HL-60 (cell line): ENCODE data around the gene ZEB1.
"Not testable (repeated sequence)": the region's sequence is repeated elsewhere in the genome, so short reads cannot be mapped to it uniquely, and the experiment has no call there.

ENCODE experiments used
- GABPA ChIP-seq: IDR thresholded peaks from 2 replicates; pipeline ENCODE4 v1.6.1; 2012; ENCODE audit warnings: low read depth
- POLR2AphosphoS5 ChIP-seq: IDR thresholded peaks from 2 replicates; pipeline ENCODE4 v1.6.1; 2012; ENCODE audit warnings: low read depth
- SPI1 ChIP-seq: IDR thresholded peaks from 2 replicates; pipeline ENCODE4 v1.6.1; 2012; ENCODE audit warnings: low read depth, mild to moderate bottlenecking, borderline replicate concordance
- TF ChIP-seq, protein P1 (sequence below): IDR thresholded peaks from 2 replicates; pipeline ENCODE4 v1.6.1; 2012; ENCODE audit warnings: low read depth; ENCODE audit not compliant: insufficient replicate concordance
- TF ChIP-seq, protein P2 (sequence below): IDR thresholded peaks from one replicate; pipeline ENCODE4 v1.5.1; 2011; ENCODE audit warnings: low read length, control low read depth, inconsistent platforms; ENCODE audit not compliant: insufficient read depth

DNA sequence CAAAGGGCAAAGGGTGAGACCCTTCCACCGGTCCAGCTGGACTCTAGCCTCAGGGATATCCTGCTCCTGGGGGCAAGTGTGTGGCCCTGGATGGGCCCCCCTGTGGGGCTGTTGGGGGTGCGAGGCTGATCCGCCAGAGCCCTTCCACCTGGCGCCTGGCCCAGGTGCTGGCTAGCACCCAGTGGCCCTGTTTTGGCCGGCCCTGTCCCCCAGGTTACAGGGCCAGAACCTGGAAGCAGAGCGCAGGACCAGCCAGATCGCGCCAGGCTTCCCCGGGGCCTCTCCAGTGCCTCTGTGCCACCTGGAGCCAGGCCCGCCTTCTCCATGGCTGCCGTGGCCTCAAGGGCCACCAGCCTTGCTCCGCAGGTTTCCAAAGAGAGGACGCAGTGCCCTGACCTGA, 45.2 kb downstream of the ZEB1 start:
- TF ChIP-seq, protein P1, sequence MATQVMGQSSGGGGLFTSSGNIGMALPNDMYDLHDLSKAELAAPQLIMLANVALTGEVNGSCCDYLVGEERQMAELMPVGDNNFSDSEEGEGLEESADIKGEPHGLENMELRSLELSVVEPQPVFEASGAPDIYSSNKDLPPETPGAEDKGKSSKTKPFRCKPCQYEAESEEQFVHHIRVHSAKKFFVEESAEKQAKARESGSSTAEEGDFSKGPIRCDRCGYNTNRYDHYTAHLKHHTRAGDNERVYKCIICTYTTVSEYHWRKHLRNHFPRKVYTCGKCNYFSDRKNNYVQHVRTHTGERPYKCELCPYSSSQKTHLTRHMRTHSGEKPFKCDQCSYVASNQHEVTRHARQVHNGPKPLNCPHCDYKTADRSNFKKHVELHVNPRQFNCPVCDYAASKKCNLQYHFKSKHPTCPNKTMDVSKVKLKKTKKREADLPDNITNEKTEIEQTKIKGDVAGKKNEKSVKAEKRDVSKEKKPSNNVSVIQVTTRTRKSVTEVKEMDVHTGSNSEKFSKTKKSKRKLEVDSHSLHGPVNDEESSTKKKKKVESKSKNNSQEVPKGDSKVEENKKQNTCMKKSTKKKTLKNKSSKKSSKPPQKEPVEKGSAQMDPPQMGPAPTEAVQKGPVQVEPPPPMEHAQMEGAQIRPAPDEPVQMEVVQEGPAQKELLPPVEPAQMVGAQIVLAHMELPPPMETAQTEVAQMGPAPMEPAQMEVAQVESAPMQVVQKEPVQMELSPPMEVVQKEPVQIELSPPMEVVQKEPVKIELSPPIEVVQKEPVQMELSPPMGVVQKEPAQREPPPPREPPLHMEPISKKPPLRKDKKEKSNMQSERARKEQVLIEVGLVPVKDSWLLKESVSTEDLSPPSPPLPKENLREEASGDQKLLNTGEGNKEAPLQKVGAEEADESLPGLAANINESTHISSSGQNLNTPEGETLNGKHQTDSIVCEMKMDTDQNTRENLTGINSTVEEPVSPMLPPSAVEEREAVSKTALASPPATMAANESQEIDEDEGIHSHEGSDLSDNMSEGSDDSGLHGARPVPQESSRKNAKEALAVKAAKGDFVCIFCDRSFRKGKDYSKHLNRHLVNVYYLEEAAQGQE, result not testable (repeated sequence)
- TF ChIP-seq, protein P2, sequence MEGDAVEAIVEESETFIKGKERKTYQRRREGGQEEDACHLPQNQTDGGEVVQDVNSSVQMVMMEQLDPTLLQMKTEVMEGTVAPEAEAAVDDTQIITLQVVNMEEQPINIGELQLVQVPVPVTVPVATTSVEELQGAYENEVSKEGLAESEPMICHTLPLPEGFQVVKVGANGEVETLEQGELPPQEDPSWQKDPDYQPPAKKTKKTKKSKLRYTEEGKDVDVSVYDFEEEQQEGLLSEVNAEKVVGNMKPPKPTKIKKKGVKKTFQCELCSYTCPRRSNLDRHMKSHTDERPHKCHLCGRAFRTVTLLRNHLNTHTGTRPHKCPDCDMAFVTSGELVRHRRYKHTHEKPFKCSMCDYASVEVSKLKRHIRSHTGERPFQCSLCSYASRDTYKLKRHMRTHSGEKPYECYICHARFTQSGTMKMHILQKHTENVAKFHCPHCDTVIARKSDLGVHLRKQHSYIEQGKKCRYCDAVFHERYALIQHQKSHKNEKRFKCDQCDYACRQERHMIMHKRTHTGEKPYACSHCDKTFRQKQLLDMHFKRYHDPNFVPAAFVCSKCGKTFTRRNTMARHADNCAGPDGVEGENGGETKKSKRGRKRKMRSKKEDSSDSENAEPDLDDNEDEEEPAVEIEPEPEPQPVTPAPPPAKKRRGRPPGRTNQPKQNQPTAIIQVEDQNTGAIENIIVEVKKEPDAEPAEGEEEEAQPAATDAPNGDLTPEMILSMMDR, result not testable (repeated sequence)
- not testable (repeated sequence) for TF ChIP-seq POLR2AphosphoS5, GABPA, SPI1
